Endothelial cell (in vitro differentiated cells): ENCODE results near the gene CALML6. TPM values are rescaled to one million over a fixed set of nuclear protein-coding genes. Genes with fewer than 3 reads are reported as not detected.

Experiments
- DNase-seq: peaks from one replicate; pipeline ENCODE4 v3.0.0; 2021; ENCODE audit warnings: low spot score
- H3K27ac Mint-ChIP-seq: one replicate; pipeline ENCODE4 v1.8.0; 2021; ENCODE audit warnings: mixed read lengths, inconsistent platforms; ENCODE audit not compliant: unreplicated experiment
- H3K27me3 Mint-ChIP-seq: one replicate; pipeline ENCODE4 v1.8.0; 2021; ENCODE audit warnings: mild to moderate bottlenecking, moderate library complexity, mixed read lengths, inconsistent platforms; ENCODE audit not compliant: unreplicated experiment
- H3K36me3 Mint-ChIP-seq: one replicate; pipeline ENCODE4 v1.8.0; 2021; ENCODE audit warnings: mild to moderate bottlenecking, low read depth, mixed read lengths, inconsistent platforms; ENCODE audit not compliant: unreplicated experiment
- H3K4me1 Mint-ChIP-seq: one replicate; pipeline ENCODE4 v1.8.0; 2021; ENCODE audit warnings: mild to moderate bottlenecking, mixed read lengths, inconsistent platforms; ENCODE audit not compliant: unreplicated experiment
- H3K4me3 Mint-ChIP-seq: one replicate; pipeline ENCODE4 v1.8.0; 2021; ENCODE audit warnings: mild to moderate bottlenecking, mixed read lengths, inconsistent platforms; ENCODE audit not compliant: unreplicated experiment
- H3K9me3 Mint-ChIP-seq: one replicate; pipeline ENCODE4 v1.8.0; 2021; ENCODE audit warnings: mixed read lengths, inconsistent platforms; ENCODE audit not compliant: unreplicated experiment
- CTCF ChIP-seq: fragments of 200-600 bp; sonication (generic); IDR thresholded peaks from one replicate; pipeline ENCODE4 v1.5.0; 2021; ENCODE audit warnings: antibody characterized with exemption; ENCODE audit not compliant: unreplicated experiment
- total RNA-seq: library from RNA; stranded (reverse); fragmentation: NEBNext Ultra II Directional; extraction: Animal tissue kit (Norgen Biotek cat#: 25700); gene quantifications from one replicate; pipeline ENCODE4 v1.2.1, GENCODE V29; 2021; ENCODE audit not compliant: unreplicated experiment

CALML6 gene
- total RNA-seq, 1 donor from 2014 or later = 0.64 TPM

- Mint-ChIP-seq H3K9me3 (no peaks in the 10 kb centered on the region), H3K36me3 (no peaks in the 10 kb centered on the region), H3K4me3 (no peak overlapping the region), H3K4me1 (peaks cover 6% of the 10 kb centered on the region), H3K27ac (no peak overlapping the region), H3K27me3 (peaks cover 10% of the 10 kb centered on the region)
- TF ChIP-seq CTCF = no peak
- DNase-seq = peak; percentile 6
Observed at GRCh38 chr1:1914101-1914970, 724 bp upstream of the CALML6 start.

- Mint-ChIP-seq H3K9me3 (no peaks in the 10 kb centered on the region), H3K36me3 (no peaks in the 10 kb centered on the region), H3K4me3 (no peak overlapping the region), H3K27me3 (peaks cover 4% of the 10 kb centered on the region), H3K4me1 (no peaks in the 10 kb centered on the region), H3K27ac (no peak overlapping the region)
- no peak for TF ChIP-seq CTCF
- DNase-seq = no peak
Observed at GRCh38 chr1:1915911-1916840, 1.1 kb downstream of the CALML6 start.

- no peaks in the 10 kb centered on the region for H3K4me1 Mint-ChIP-seq
- H3K9me3 Mint-ChIP-seq = no peaks in the 10 kb centered on the region
- no peak for TF ChIP-seq CTCF
- H3K27me3 Mint-ChIP-seq = peaks cover 2% of the 10 kb centered on the region
- no peak overlapping the region for H3K4me3 Mint-ChIP-seq
- H3K27ac Mint-ChIP-seq = no peak overlapping the region
- H3K36me3 Mint-ChIP-seq = no peaks in the 10 kb centered on the region
- DNase-seq = no peak
Observed at GRCh38 chr1:1916851-1917251, 1.8 kb downstream of the CALML6 start.

- no peaks in the 10 kb centered on the region for H3K9me3 Mint-ChIP-seq
- no peaks in the 10 kb centered on the region for H3K4me1 Mint-ChIP-seq
- TF ChIP-seq CTCF = no peak
- no peak overlapping the region for H3K27ac Mint-ChIP-seq
- peaks cover 2% of the 10 kb centered on the region for H3K27me3 Mint-ChIP-seq
- H3K4me3 Mint-ChIP-seq = no peak overlapping the region
- no peaks in the 10 kb centered on the region for H3K36me3 Mint-ChIP-seq
- no peak for DNase-seq
Observed at GRCh38 chr1:1917304-1917976, 2.4 kb downstream of the CALML6 start.
